ENCODE data around the gene C9orf43. TPM values are rescaled to one million over a fixed set of nuclear protein-coding genes. Genes with fewer than 3 reads are reported as not detected.
A peak's percentile ranks its signal among the peaks of the same experiment; 100 is the strongest.

Gene C9orf43
- total and polyA plus RNA-seq, 10 of the 15 experiments (the other 5 are each of a cell fraction or from before 2014, with no cell fraction given) = 0.08 to 0.79 (median 0.55) TPM

- no peak for TF ChIP-seq REST (IDR thresholded peaks at IDR 0.05; ENCODE audit: low read depth, low read length)
- 0 out of 2 replicates have a peak, but pooled peaks have one; percentile 28 for TF ChIP-seq CHD2 (IDR thresholded peaks at IDR 0.05; ENCODE audit: borderline replicate concordance, low read depth, low read length)
- no peak for TF ChIP-seq IRF3 (IDR thresholded peaks at IDR 0.05)
- TF ChIP-seq GABPA (IDR thresholded peaks at IDR 0.05; ENCODE audit: low read depth) = no peak
- TF ChIP-seq DPF2 (IDR thresholded peaks at IDR 0.05) = no peak; the same call in 1 of the 2 replicates
- TF ChIP-seq MEF2A (IDR thresholded peaks at IDR 0.05; ENCODE audit: insufficient read depth, low read depth, low read length) = no peak
- peak; percentile 54; the same call in 1 of the 2 replicates for TF ChIP-seq ZNF687 (IDR thresholded peaks at IDR 0.05)
- TF ChIP-seq STAT1 (conservative IDR thresholded peaks at IDR 0.05) = no peak
- TF ChIP-seq NR2C2 (IDR thresholded peaks at IDR 0.05; ENCODE audit: borderline replicate concordance, control insufficient read depth, insufficient read length, low read depth) = no peak
- no peak for TF ChIP-seq SUZ12 (IDR thresholded peaks at IDR 0.05; ENCODE audit: unreplicated experiment)
- TF ChIP-seq EED (IDR thresholded peaks at IDR 0.05; ENCODE audit: low read depth) = 0 out of 2 replicates have a peak, but pooled peaks have one; percentile 14
- TF ChIP-seq, protein P1, sequence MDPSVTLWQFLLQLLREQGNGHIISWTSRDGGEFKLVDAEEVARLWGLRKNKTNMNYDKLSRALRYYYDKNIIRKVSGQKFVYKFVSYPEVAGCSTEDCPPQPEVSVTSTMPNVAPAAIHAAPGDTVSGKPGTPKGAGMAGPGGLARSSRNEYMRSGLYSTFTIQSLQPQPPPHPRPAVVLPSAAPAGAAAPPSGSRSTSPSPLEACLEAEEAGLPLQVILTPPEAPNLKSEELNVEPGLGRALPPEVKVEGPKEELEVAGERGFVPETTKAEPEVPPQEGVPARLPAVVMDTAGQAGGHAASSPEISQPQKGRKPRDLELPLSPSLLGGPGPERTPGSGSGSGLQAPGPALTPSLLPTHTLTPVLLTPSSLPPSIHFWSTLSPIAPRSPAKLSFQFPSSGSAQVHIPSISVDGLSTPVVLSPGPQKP (IDR thresholded peaks at IDR 0.05; ENCODE audit: low read depth, low read length) = no peak
- TF ChIP-seq NKRF (conservative IDR thresholded peaks at IDR 0.05) = peak; percentile 65; the same call in 1 of the 2 replicates
Observed at GRCh38 chr9:113376634-113377567, 33.6 kb upstream of the C9orf43 start, which contains the start of gene HDHD3 (continued).
